Sigmoid colon (tissue), 7 donors: ENCODE measurements around the gene RBM4B. TPM values are rescaled to one million over a fixed set of nuclear protein-coding genes. Genes with fewer than 3 reads are reported as not detected.
A peak's percentile ranks its signal among the peaks of the same experiment; 100 is the strongest.

Experiments
- DNase-seq: peaks from one replicate; pipeline ENCODE4 v3.0.0-alpha.2; 2019
- H3K27ac ChIP-seq, 4 donors: fragments of 200-600 bp; sonication (generic); one replicate each; pipeline ENCODE4 v1.5.1; 2016 to 2019; ENCODE audit warnings: mild to moderate bottlenecking in 1 of 4
- H3K27me3 ChIP-seq, 3 donors: fragments of 200-600 bp; sonication (generic); one replicate each; pipeline ENCODE4 v1.5.1; 2019; ENCODE audit warnings: mild to moderate bottlenecking in 1 of 3
- H3K36me3 ChIP-seq, 4 donors: fragments of 200-600 bp; sonication (generic); one replicate each; pipeline ENCODE4 v1.5.1; 2016 to 2019
- H3K4me1 ChIP-seq, 4 donors: fragments of 200-600 bp; sonication (generic); one replicate each; pipeline ENCODE4 v1.5.1; 2017 to 2019
- H3K4me3 ChIP-seq, 4 donors: fragments of 200-600 bp; sonication (generic); one replicate each; pipeline ENCODE4 v1.5.1; 2017 to 2019; ENCODE audit warnings: mild to moderate bottlenecking in 2 of 4, moderate library complexity in 1 of 4
- H3K9me3 ChIP-seq, 4 donors: fragments of 200-600 bp in 3 of 4; sonication (generic) in 3 of 4; one replicate each; pipeline versions ENCODE4 v1.5.1 to v1.6.1; 2013 to 2019
- CTCF ChIP-seq, 4 experiments: fragments of 450-650 bp in 3 of 4; fragments of 200-600 bp in 1 of 4; IDR thresholded peaks; one replicate each; pipeline ENCODE4 v1.5.1; 2016 to 2019; ENCODE audit warnings: antibody characterized with exemption in 4 of 4, mild to moderate bottlenecking in 3 of 4, moderate library complexity in 2 of 4
- EP300 ChIP-seq, 4 donors: sonication (generic); formaldehyde crosslinking; IDR thresholded peaks; one replicate each; pipeline ENCODE4 v1.6.1; 2017; ENCODE audit warnings: antibody characterized with exemption in 4 of 4
- POLR2A ChIP-seq, 2 donors: fragments of 450-650 bp; IDR thresholded peaks; one replicate each; pipeline ENCODE4 v1.6.1; 2016; ENCODE audit warnings: antibody characterized with exemption in 2 of 2, mild to moderate bottlenecking in 2 of 2, moderate library complexity in 2 of 2
- POLR2AphosphoS5 ChIP-seq, 4 donors: sonication (generic); formaldehyde crosslinking; IDR thresholded peaks; one replicate each; pipeline ENCODE4 v1.6.1; 2017; ENCODE audit warnings: antibody characterized with exemption in 4 of 4
- whole genome bisulfite sequencing, 2 donors: extraction: QIAGEN DNeasy Blood & Tissue Kit; methylation state at CpG; one replicate each; pipeline ENCODE4 v1.1.7; 2013; 5-methylcytosine and 5-hydroxymethylcytosine counted together
- intact Hi-C: fragments of 100-400 bp; cut with DNase I; formaldehyde crosslinking; loops from one replicate; pipeline ENCODE4 v1.15.1; 2023
- polyA plus RNA-seq, 3 donors: library from polyadenylated mRNA; stranded (reverse); fragments of 200-250 nt; gene quantifications; one replicate each; pipeline ENCODE4 v1.2.3, GENCODE V29; 2013
- total RNA-seq, 4 donors: library from RNA; depleted of rRNA; stranded (reverse); fragments of >200 nt; gene quantifications; one replicate each; pipeline ENCODE4 v1.1.0, GENCODE V29; 2016
- donor health status: healthy with polysubstance abuse.
- donor health status: Bipolar disorder and iron deficiency.
- donor health status: healthy.

The RBM4B gene
- total and polyA plus RNA-seq, 7 donors: 6.6 to 30.7 (median 14.0) TPM

- intact Hi-C loops: no loop called here
- DNase-seq: no peak
- H3K27me3 ChIP-seq: no peaks in the 10 kb centered on the region
- no peaks in the 10 kb centered on the region for H3K4me1 ChIP-seq
- H3K9me3 ChIP-seq: no peaks in the 10 kb centered on the region
- H3K36me3 ChIP-seq: no peaks in the 10 kb centered on the region
- WGBS, 2 donors: 92 to 96% methylated on average over 2 of the region's 2 CpGs
- TF ChIP-seq POLR2A (IDR thresholded peaks at IDR 0.05) (no peak), CTCF (IDR thresholded peaks at IDR 0.05) (no peak), POLR2AphosphoS5 (IDR thresholded peaks at IDR 0.05) (no peak), EP300 (IDR thresholded peaks at IDR 0.05) (no peak)
- no peak overlapping the region for H3K27ac ChIP-seq
- H3K4me3 ChIP-seq: no peak overlapping the region
Observed at GRCh38 chr11:66684635-66685034, 6.9 kb upstream of the RBM4B start.

GRCh38 chr11:66683877-66684276 lies 6.2 kb upstream of the RBM4B start:
- TF ChIP-seq CTCF (IDR thresholded peaks at IDR 0.05) (no peak), EP300 (IDR thresholded peaks at IDR 0.05) (no peak), POLR2A (IDR thresholded peaks at IDR 0.05) (no peak), POLR2AphosphoS5 (IDR thresholded peaks at IDR 0.05) (no peak)
- DNase-seq: no peak
- peaks cover 0 to under 1% (median under 1%) of the 10 kb centered on the region in 4 donors for H3K4me1 ChIP-seq
- H3K9me3 ChIP-seq: no peaks in the 10 kb centered on the region
- H3K4me3 ChIP-seq: no peak overlapping the region
- intact Hi-C loops: no loop called here
- no peaks in the 10 kb centered on the region for H3K36me3 ChIP-seq
- no peaks in the 10 kb centered on the region for H3K27me3 ChIP-seq
- 85 to 92% methylated on average over 8 of the region's 8 CpGs for WGBS, 2 donors
- no peak overlapping the region for H3K27ac ChIP-seq

GRCh38 chr11:66680966-66681645 lies 3.4 kb upstream of the RBM4B start:
- no peak for DNase-seq
- TF ChIP-seq CTCF (IDR thresholded peaks at IDR 0.05) (no peak), POLR2A (IDR thresholded peaks at IDR 0.05) (no peak), EP300 (IDR thresholded peaks at IDR 0.05) (no peak), POLR2AphosphoS5 (IDR thresholded peaks at IDR 0.05) (no peak)
- no peaks in the 10 kb centered on the region for H3K9me3 ChIP-seq
- intact Hi-C loops: no loop called here
- H3K27me3 ChIP-seq: no peaks in the 10 kb centered on the region
- WGBS, 2 donors: 87 to 91% methylated on average over 7 of the region's 7 CpGs
- no peaks in the 10 kb centered on the region for H3K36me3 ChIP-seq
- H3K27ac ChIP-seq: no peak overlapping the region
- H3K4me3 ChIP-seq: no peak overlapping the region
- peaks cover 0 to 20% (median 12%) of the 10 kb centered on the region in 4 donors for H3K4me1 ChIP-seq

- WGBS, 2 donors: 13 to 14% methylated on average over 26 to 27 of the region's 27 CpGs
- TF ChIP-seq POLR2AphosphoS5 (IDR thresholded peaks at IDR 0.05) (no peak), EP300 (IDR thresholded peaks at IDR 0.05) (no peak), CTCF (IDR thresholded peaks at IDR 0.05) (no peak), POLR2A (IDR thresholded peaks at IDR 0.05) (no peak)
- peak overlapping the region; percentile 70 to 83 (median 78) for H3K4me3 ChIP-seq
- DNase-seq: peak; percentile 50
- H3K9me3 ChIP-seq: no peaks in the 10 kb centered on the region
- peak overlapping the region; percentile 94 to 97 (median 96) for H3K27ac ChIP-seq
- no peaks in the 10 kb centered on the region for H3K36me3 ChIP-seq
- intact Hi-C loops: loop anchor here (1.0 kb wide), 1 partner anchor 84 kb away; the partner anchor contains the start of genes CCDC87 and CCS
- H3K27me3 ChIP-seq: no peaks in the 10 kb centered on the region
- peaks cover 0 to 55% (median 44%) of the 10 kb centered on the region in 4 donors for H3K4me1 ChIP-seq
Observed at GRCh38 chr11:66676931-66677598, 622 bp downstream of the RBM4B start.
